ENCODE results near the gene ADARB2. TPM values are rescaled to one million over a fixed set of nuclear protein-coding genes. Genes with fewer than 3 reads are reported as not detected.

The ADARB2 gene
- total RNA-seq, 1 donor from 2014 or later, result 0.22 TPM

DNA sequence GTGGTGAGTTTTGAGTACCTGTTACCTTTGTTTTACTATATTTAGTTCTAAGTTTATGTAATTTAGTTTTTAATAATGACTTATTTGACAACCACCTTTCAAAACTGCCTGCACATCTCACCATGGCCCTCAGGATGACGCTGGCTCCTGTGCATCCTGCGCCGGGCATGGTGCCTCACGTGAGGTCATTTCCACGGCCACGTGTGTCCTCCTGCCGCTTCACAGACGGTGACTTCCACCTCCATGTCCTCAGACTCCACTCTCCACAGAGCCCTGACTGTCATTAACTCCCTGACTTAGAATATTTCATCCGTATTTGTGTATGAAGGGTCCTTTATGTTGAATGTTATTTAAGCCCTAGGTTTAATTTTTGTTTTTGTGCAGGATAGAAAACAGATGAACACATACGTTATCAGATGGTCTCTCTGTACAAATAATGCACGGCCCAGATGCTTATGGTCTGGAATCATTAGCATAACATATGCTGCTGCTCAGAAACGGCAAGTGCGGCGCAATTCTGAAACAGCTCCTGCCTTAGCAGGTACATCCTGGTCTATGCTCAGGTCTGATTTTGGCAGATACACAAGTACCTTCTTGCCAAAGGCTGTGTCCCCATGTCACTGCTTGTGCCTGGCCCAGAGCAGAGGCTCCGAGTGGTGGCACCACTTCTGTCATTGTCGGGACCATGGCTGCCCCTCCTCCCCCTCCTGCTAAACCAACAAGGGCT lies 525.3 kb downstream of the ADARB2 start:
- intact Hi-C loops (cut with micrococcal nuclease), result no loop called here
- ATAC-seq (no peak), DNase-seq (no peak)

DNA sequence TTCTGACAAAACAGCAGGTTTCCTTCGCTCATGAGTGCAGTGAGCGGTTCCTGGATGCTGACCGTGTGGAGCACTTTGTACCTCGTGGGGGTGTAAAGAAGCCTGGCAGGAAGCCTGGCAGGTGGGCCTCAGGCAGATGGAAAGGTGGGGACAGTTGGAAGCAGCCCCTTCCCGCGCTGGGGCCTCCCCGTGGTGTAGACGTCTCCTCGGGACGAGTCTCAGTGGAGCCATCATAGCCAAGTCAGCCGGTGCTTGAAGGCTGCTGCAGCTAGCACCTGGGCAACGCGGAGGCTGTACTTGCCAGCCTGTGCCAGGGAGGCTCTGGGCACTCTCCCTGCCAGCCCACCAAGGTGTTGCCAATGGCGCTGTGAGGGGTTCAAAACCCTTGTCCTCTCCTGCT lies 526.7 kb downstream of the ADARB2 start:
- DNase-seq (no peak), ATAC-seq (no peak)
- intact Hi-C loops (cut with micrococcal nuclease), result no loop called here

DNA sequence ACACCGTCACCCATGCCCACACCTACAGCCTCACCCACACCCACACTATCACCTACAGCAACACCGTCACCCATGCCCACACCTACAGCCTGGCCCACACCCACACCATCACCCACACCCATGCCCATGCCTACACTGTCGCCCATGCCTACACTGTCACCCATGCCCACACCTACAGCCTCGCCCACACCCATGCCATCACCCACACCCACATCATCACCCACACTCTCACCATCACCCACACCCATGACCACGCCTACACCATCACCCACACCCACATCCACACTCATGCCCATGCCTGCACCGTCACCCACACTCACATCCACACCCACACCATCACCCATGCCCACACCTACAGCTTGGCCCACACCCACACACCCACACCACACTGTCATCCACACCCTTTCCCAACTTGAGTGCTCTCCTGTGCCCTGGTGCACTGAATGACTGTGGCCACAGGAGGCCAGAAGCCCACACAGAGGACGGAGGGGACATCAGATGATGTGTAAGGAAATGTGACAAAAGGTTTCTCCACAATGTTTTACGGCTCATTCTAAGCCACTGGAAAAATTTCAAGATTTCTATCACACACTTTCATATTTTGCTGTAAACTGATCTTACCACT lies 527.9 kb downstream of the ADARB2 start:
- ATAC-seq, result no peak
- intact Hi-C loops (cut with micrococcal nuclease), result no loop called here
- DNase-seq, result no peak

DNA sequence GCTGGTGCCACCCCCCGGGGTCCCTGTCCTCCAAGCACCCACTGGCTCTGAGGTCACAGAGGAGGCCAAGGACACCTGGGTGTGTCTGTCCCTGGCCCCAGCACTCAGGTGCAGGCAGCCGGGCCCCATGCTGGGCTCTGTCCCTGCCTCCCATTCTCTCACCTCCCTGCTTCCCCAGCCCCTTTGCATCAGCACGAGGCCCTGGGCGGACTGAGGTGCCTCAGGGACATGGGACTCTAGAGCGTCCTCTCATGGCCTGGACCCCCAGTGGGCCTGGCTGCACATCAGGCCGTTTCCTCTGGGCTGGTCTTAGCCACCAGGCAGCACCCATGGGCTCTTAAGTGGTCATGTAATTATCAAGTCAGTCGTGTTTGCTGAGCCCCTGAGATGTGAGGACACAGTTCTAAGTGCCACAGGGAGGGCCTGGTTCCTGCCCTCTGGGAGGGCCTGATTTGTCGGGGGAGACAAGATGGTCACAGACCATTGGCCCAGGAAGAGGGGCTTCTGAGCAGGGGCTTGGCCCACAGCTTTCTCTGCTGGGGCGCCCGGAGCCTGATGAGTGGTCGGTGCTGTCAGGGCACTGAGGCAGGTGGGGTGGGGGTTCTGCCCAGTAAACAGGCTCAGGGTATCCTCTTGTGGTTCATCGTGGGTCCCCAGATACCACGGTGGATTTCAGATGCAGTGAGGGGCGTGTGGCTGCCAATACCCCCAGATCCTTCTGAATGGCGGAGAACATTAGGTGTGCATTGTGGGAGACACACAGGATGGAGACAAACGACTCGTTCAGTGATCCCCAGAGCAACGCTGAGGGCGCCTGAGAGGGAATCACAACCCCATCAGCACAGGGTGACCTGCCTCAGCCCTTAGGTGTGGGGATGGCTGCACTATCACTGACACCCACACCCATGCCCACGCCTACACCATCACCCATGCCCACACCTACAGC lies 528.7 kb downstream of the ADARB2 start:
- ATAC-seq (no peak), DNase-seq (no peak)
- intact Hi-C loops (cut with micrococcal nuclease), result no loop called here

DNA sequence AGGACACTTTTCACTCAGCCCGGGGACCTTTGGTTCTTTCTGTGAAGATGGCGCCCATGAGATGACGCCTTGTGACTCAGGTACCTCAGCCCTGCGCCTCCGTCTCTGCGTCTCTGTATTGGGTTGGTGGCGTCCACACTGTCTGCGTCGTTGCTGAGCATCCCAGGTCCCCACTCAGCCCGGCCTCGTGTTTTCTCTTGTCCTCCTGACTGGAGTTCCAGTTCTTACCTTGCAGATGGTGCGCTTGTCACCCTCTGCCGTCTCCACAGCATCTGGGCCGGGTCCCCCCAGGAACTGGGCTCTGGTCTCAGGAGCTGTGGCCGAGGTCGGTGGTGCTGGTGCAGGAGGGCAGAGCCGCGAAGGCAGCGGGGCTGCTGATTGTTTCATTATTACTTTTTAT lies 530.7 kb downstream of the ADARB2 start:
- DNase-seq (no peak), ATAC-seq (no peak)
- intact Hi-C loops (cut with micrococcal nuclease), result no loop called here

- intact Hi-C loops (cut with micrococcal nuclease), result no loop called here
- no peak for DNase-seq
- no peak for ATAC-seq
Measured at GRCh38 chr10:1206101-1206500, 531.2 kb downstream of the ADARB2 start.

DNA sequence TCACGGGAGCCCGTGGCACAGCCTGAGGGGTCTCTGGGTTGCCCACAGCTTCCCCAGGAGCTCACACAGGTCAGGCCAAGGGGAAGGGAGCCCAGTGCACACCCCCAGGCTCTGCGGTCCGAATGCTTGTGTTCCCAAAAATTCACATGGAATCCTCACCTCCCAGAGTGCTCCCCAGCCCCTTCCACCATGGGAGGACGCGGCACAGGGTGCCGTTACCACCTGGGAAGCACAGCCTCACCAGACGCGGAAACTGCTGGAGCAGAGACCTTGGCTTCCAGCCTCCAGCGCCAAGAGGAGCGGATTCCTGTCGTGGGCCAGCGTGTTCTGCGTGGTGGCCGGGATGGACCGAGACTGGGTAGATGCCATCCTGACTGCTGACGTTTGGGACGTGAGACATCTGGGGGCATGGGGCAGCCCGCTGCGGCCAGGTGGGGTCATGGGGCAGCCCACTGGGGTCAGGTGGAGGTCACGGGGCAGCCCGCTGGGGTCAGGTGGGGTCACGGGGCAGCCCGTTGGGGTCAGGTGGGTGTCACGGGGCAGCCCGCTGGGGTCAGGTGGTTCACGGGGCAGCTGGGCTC lies 531.8 kb downstream of the ADARB2 start:
- intact Hi-C loops (cut with micrococcal nuclease), result no loop called here
- ATAC-seq (no peak), DNase-seq (no peak)

- ATAC-seq (no peak), DNase-seq (no peak)
- intact Hi-C loops (cut with micrococcal nuclease), result no loop called here
Measured at GRCh38 chr10:1204434-1205326, 532.6 kb downstream of the ADARB2 start.

DNA sequence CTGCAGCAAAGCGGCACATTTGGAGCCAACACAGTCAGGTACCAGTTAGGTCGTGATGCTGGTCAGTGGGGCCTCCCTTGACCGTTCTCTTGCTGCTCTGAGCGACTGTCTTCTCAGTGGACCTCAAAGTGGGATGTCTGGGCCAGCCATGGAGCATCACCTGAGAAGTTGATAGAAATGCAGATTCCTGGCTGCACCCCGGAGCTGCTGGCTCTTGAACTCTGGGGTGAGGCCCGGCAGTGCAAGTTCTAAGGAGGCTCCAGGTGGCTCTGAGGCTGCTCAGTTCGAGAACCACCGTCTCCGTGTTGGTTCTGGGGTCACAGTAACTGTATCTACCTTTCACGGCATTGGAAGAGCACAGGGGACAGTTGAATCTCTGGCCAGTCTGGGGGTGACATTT lies 533.6 kb downstream of the ADARB2 start:
- DNase-seq (no peak), ATAC-seq (no peak)
- intact Hi-C loops (cut with micrococcal nuclease), result no loop called here

GRCh38 chr10:1203216-1203615 lies 534.1 kb downstream of the ADARB2 start:
- DNase-seq, result no peak
- intact Hi-C loops (cut with micrococcal nuclease), result no loop called here
- ATAC-seq, result no peak

GRCh38 chr10:1202343-1202742 lies 535.0 kb downstream of the ADARB2 start:
- DNase-seq (no peak), ATAC-seq (no peak)
- intact Hi-C loops (cut with micrococcal nuclease), result no loop called here

DNA sequence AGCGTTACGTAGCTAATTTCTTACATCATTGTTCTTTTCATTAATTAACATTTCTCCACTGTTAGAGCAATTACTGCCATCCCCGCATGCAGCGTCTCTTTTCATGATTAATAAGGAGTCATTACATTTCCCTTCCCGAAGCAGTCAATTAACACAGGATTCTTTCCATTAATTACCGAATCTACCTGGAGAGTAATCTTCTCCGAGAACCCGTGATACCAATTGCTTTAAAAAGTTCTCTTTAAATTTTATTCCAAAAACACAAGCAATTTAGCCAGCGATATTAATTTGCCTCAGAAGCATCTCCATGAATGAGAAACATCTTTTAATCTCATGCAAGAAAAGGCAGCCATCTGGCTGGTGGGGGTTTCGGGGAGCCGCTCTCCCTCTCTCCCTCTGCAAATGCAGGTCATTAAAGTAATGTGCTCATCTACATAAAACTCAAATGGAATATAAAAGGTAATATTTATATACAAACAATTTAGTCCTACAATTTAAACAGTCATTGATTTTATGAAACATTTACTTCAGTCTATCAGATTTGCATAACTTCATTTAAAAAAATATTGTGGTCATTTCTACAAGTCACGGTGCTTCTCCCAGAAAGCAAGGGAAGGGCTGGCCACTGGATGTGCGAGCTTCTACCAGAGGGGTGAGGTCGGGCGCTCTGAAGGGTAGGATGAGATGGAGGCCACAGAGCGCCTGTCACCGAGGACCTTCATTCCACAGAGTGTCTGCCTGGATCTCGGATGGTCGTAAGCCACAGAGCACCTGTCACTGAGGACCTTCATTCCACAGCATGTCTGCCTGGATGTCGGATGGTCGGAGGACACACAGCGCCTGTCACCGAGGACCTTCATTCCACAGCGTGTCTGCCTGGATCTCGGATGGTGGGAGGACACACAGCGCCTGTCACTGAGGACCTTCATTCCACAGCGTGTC lies 536.2 kb downstream of the ADARB2 start:
- intact Hi-C loops (cut with micrococcal nuclease), result no loop called here
- ATAC-seq, result no peak
- no peak for DNase-seq

DNA sequence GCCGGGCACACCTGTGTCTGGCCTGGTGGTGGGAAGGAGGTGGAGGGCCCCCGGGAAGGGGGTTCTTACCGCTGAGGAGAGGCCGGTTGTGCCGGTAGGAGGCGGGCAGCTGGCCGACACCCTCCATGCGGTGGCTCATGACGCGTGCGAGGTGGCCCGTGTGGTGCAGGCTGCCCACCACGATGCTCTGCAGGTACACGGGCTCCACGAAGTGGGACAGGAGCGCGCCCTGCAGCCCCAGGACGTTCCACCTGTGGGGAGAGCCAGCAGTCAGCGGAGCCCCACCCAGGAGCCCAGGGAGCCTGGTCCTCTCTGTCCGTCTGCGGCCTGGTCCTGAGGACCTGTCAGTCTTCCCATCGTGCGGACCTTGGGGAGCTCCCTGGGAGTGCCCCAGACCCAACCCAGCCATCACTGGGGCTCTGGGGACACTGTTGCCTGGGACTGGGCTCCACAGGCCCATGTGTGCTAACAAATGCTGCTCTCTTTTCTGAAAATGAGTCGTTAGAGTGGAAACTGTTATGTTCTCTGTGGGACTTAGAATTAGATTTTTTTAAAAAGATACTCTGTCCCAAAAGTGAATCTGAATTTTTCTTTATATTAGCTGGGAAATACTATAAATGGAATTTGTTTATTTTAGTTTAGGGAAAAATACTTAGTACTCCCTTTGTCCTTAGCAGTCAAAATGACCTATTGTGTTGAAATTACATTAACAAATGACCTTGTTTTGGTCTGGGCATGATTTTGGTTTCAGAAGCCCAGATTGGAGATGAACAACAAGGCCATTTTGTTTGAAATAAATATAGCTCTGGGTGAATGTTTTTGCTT lies 537.2 kb downstream of the ADARB2 start:
- no peak for DNase-seq
- ATAC-seq, result no peak
- intact Hi-C loops (cut with micrococcal nuclease), result no loop called here

DNA sequence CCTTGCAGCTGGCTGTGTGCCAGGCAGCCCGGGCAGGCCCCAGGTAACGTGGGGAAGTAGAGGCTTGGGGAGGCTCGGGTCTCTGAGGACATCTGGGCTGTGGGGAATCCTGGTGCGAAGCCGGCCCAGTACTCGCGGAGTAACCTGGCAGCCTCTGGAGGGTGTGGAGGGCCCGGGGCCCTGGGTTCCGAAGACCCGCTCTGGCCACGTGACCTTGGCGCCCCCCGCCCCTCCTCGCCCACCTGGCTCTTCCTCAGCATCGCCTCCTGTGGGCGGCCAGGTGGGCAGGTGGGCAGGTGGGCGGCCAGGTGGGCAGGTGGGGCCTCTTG lies 538.0 kb downstream of the ADARB2 start:
- ATAC-seq (no peak), DNase-seq (no peak)
- intact Hi-C loops (cut with micrococcal nuclease), result no loop called here

- DNase-seq (no peak), ATAC-seq (no peak)
- intact Hi-C loops (cut with micrococcal nuclease), result no loop called here
Measured at GRCh38 chr10:1198453-1199344, 538.6 kb downstream of the ADARB2 start.

DNA sequence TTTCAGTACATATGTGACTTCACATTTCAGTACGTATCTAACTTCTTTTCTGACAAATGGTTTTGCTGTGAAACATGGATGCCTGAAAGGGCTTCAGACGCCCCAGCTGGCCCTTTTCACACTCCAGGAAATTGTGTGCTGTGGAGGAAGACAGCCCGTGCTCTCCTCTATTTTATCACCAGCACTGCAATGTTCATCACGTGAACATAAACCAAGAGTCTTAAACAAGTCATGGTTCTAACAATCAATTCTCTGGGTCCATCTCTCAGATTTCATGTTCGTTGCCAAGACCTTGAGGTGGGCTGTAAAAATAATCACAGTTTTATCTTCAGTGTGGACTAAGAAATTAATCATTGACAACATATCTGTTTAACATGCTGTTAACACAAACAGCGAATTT lies 539.9 kb downstream of the ADARB2 start:
- ATAC-seq (no peak), DNase-seq (no peak)
- intact Hi-C loops (cut with micrococcal nuclease), result no loop called here

All from left ventricle myocardium superior (tissue), 1 donor.